ENCODE data around the gene C1orf21. TPM values are rescaled to one million over a fixed set of nuclear protein-coding genes. Genes with fewer than 3 reads are reported as not detected.

C1orf21 gene
- polyA plus RNA-seq, 1 donor (not counting 4 experiments of a cell fraction or from before 2014, with no cell fraction given) = 44.3 TPM

DNA sequence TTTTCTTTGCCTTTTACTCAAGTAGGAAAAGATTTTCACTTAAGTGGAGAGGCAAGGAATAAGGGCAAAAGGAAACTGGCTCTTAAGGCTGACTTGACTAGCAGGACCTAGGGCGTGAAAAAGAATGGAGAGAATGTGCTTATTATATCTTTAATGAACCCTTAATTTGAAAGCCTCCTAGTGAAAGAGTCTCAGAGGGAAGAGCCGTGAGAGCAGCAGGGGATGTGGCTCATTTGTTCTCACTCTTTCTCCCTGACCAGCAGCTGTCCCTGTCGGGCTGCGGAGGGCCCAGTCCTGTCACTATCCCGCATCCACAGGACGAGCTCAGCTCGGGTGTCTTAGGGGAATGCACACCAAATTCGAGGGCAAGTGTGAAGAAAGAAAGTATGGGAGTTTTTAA lies 187.8 kb downstream of the C1orf21 start:
- no peak overlapping the region for H3K27ac ChIP-seq (ENCODE audit: control insufficient read depth, insufficient read depth, low read length)
- TF ChIP-seq CTCF (optimal IDR thresholded peaks at IDR 0.05 in 1 of 3, IDR thresholded peaks at IDR 0.05 in 1 of 3, conservative IDR thresholded peaks at IDR 0.05 in 1 of 3; ENCODE audit: extremely low read depth in 1 of 3, insufficient read depth in 2 of 3, low read length in 3 of 3) (no peak), EZH2 (IDR thresholded peaks at IDR 0.05; ENCODE audit: low read length) (no peak)
- no peaks in the 10 kb centered on the region for H3K9me3 ChIP-seq (ENCODE audit: control insufficient read depth, low read depth, low read length)
- H3K4me3 ChIP-seq (ENCODE audit: control insufficient read depth in 2 of 3, extremely low read depth in 1 of 3, insufficient read depth in 2 of 3, low read depth in 1 of 3, low read length in 3 of 3) = no peak overlapping the region
- FAIRE-seq (no peak), DNase-seq (ENCODE audit: low read depth, low spot score) (no peak)
- H3K27me3 ChIP-seq (ENCODE audit: control insufficient read depth, extremely low read depth, insufficient read depth, low read length) = no peaks in the 10 kb centered on the region
- no peak overlapping the region for H2AFZ ChIP-seq (ENCODE audit: control insufficient read depth, low read length)
- dilution Hi-C loops (cut with MboI; ENCODE audit: extremely low pct_ligation_motif_present, low sequenced_read_pairs) = no loop called here
- H3K9me1 ChIP-seq (ENCODE audit: control insufficient read depth, extremely low read depth, insufficient read depth, low read length) = peaks cover 2% of the 10 kb centered on the region
- H3K9ac ChIP-seq (ENCODE audit: control insufficient read depth, extremely low read depth, insufficient read depth, low read length) = no peak overlapping the region
- H3K4me2 ChIP-seq (ENCODE audit: control insufficient read depth, extremely low read depth, insufficient read depth, low read depth, low read length) = no peak overlapping the region
- H4K20me1 ChIP-seq (ENCODE audit: control insufficient read depth, extremely low read depth, insufficient read depth, low read length) = no peaks in the 10 kb centered on the region
- H3K79me2 ChIP-seq (ENCODE audit: control insufficient read depth, insufficient read depth, low read length) = no peaks in the 10 kb centered on the region
- peaks cover 0 to 1% of the 10 kb centered on the region in 2 experiments for H3K36me3 ChIP-seq (ENCODE audit: control insufficient read depth in 2 of 2, extremely low read depth in 1 of 2, insufficient read depth in 2 of 2, low read length in 2 of 2)
- H3K4me1 ChIP-seq (ENCODE audit: control insufficient read depth, extremely low read depth, insufficient read depth, low read length) = no peaks in the 10 kb centered on the region

- DNase-seq (ENCODE audit: low read depth, low spot score) = no peak
- Histone ChIP-seq H2AFZ (ENCODE audit: control insufficient read depth, low read length) (no peak overlapping the region), H3K9ac (ENCODE audit: control insufficient read depth, extremely low read depth, insufficient read depth, low read length) (no peak overlapping the region), H3K79me2 (ENCODE audit: control insufficient read depth, insufficient read depth, low read length) (no peaks in the 10 kb centered on the region), H3K9me1 (ENCODE audit: control insufficient read depth, extremely low read depth, insufficient read depth, low read length) (peaks cover 2% of the 10 kb centered on the region), H3K36me3 (ENCODE audit: control insufficient read depth in 2 of 2, extremely low read depth in 1 of 2, insufficient read depth in 2 of 2, low read length in 2 of 2) (peaks cover 0 to 1% of the 10 kb centered on the region in 2 experiments), H3K4me3 (ENCODE audit: control insufficient read depth in 2 of 3, extremely low read depth in 1 of 3, insufficient read depth in 2 of 3, low read depth in 1 of 3, low read length in 3 of 3) (no peak overlapping the region), H3K4me1 (ENCODE audit: control insufficient read depth, extremely low read depth, insufficient read depth, low read length) (no peaks in the 10 kb centered on the region), H3K27ac (ENCODE audit: control insufficient read depth, insufficient read depth, low read length) (no peak overlapping the region), H3K4me2 (ENCODE audit: control insufficient read depth, extremely low read depth, insufficient read depth, low read depth, low read length) (no peak overlapping the region), H4K20me1 (ENCODE audit: control insufficient read depth, extremely low read depth, insufficient read depth, low read length) (no peaks in the 10 kb centered on the region), H3K27me3 (ENCODE audit: control insufficient read depth, extremely low read depth, insufficient read depth, low read length) (no peaks in the 10 kb centered on the region), H3K9me3 (ENCODE audit: control insufficient read depth, low read depth, low read length) (no peaks in the 10 kb centered on the region)
- dilution Hi-C loops (cut with MboI; ENCODE audit: extremely low pct_ligation_motif_present, low sequenced_read_pairs) = no loop called here
- no peak for FAIRE-seq
- no peak for TF ChIP-seq EZH2 (IDR thresholded peaks at IDR 0.05; ENCODE audit: low read length)
- no peak for TF ChIP-seq CTCF (optimal IDR thresholded peaks at IDR 0.05 in 1 of 3, IDR thresholded peaks at IDR 0.05 in 1 of 3, conservative IDR thresholded peaks at IDR 0.05 in 1 of 3; ENCODE audit: extremely low read depth in 1 of 3, insufficient read depth in 2 of 3, low read length in 3 of 3)
Observed at GRCh38 chr1:184576822-184577221, 190.0 kb downstream of the C1orf21 start.
